ENCODE results near the gene MCM8. TPM values are rescaled to one million over a fixed set of nuclear protein-coding genes. Genes with fewer than 3 reads are reported as not detected.

The MCM8 gene
- total RNA-seq, 2 donors from 2014 or later: 26.1 to 43.0 TPM

DNA sequence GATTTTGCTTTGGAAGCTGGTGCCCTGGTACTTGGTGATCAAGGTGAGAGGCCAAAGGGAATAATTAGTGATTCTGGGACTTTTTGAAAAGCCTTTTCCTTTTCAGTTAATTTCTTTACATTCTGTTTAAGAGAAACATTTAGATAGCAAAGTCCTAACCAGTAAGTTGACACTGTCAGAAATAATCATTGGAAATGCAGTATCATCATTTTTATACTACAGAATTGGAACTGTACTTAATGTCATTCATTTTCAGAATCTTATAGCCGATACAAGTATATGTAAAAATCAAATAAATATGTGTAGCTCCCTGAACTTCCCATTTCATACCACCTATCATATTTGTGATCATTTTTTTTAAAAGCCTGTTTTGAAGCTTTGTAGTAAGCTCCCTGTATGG lies 27.5 kb downstream of the MCM8 start:
- no peak overlapping the region for H3K27ac ChIP-seq (ENCODE audit: low read depth, low read length)
- H3K36me3 Mint-ChIP-seq (ENCODE audit: low read depth): peaks cover 60% of the 10 kb centered on the region

DNA sequence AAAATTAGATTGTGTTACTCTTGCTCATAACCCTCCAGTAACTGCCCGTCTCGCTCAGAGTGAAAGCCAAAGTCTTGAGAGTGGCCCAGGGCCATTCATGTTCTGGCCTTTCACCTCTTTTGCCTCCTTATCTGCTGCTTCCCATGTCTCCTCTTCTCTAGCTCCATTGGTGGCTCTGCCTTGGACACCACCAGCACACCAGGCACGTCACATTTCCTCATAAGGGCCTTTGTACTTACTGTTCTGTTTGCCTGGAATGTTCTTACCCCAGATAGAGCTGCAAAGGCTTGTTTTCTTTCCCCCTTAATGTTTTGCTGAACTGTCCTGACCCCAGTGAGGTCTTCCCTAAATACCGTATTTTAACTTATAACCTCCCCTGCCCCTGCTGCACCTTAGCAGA lies 29.3 kb downstream of the MCM8 start:
- TF ChIP-seq, protein P1, sequence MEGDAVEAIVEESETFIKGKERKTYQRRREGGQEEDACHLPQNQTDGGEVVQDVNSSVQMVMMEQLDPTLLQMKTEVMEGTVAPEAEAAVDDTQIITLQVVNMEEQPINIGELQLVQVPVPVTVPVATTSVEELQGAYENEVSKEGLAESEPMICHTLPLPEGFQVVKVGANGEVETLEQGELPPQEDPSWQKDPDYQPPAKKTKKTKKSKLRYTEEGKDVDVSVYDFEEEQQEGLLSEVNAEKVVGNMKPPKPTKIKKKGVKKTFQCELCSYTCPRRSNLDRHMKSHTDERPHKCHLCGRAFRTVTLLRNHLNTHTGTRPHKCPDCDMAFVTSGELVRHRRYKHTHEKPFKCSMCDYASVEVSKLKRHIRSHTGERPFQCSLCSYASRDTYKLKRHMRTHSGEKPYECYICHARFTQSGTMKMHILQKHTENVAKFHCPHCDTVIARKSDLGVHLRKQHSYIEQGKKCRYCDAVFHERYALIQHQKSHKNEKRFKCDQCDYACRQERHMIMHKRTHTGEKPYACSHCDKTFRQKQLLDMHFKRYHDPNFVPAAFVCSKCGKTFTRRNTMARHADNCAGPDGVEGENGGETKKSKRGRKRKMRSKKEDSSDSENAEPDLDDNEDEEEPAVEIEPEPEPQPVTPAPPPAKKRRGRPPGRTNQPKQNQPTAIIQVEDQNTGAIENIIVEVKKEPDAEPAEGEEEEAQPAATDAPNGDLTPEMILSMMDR (conservative IDR thresholded peaks at IDR 0.05): no peak
- H3K9me3 Mint-ChIP-seq: no peaks in the 10 kb centered on the region
- H3K27me3 Mint-ChIP-seq (ENCODE audit: insufficient read depth): no peaks in the 10 kb centered on the region
- Histone ChIP-seq H3K9ac (ENCODE audit: extremely low read depth, low read length, poor library complexity, severe bottlenecking) (no peak overlapping the region), H3K4me1 (ENCODE audit: control insufficient read depth, insufficient read depth, low read length) (no peaks in the 10 kb centered on the region), H3K4me3 (ENCODE audit: low read length) (no peak overlapping the region), H3K9me3 (ENCODE audit: control insufficient read depth, low read length) (no peaks in the 10 kb centered on the region), H3K36me3 (ENCODE audit: control insufficient read depth, insufficient read depth, low read length) (peaks cover 75% of the 10 kb centered on the region), H3K27me3 (ENCODE audit: control insufficient read depth, insufficient read depth, low read length, poor library complexity, severe bottlenecking) (no peaks in the 10 kb centered on the region), H3K27ac (ENCODE audit: low read depth, low read length) (no peak overlapping the region)
- no peak overlapping the region for H3K4me3 Mint-ChIP-seq
- peaks cover 57% of the 10 kb centered on the region for H3K36me3 Mint-ChIP-seq (ENCODE audit: low read depth)
- DNase-seq: no peak
- WGBS, 2 experiments (ENCODE audit: insufficient coverage in 1 of 2, insufficient read length in 1 of 2): 94 to 100% methylated on average over 4 of the region's 4 CpGs
- no peaks in the 10 kb centered on the region for H3K4me1 Mint-ChIP-seq
- H3K27ac Mint-ChIP-seq: no peak overlapping the region

More for the DNA sequence above, 27.5 kb downstream of the MCM8 start:
- Histone ChIP-seq H3K9ac (ENCODE audit: extremely low read depth, low read length, poor library complexity, severe bottlenecking) (no peak overlapping the region), H3K36me3 (ENCODE audit: control insufficient read depth, insufficient read depth, low read length) (peaks cover 70% of the 10 kb centered on the region), H3K9me3 (ENCODE audit: control insufficient read depth, low read length) (no peaks in the 10 kb centered on the region), H3K27me3 (ENCODE audit: control insufficient read depth, insufficient read depth, low read length, poor library complexity, severe bottlenecking) (no peaks in the 10 kb centered on the region), H3K4me3 (ENCODE audit: low read length) (no peak overlapping the region), H3K4me1 (ENCODE audit: control insufficient read depth, insufficient read depth, low read length) (no peaks in the 10 kb centered on the region)
- no peaks in the 10 kb centered on the region for H3K27me3 Mint-ChIP-seq (ENCODE audit: insufficient read depth)
- no peaks in the 10 kb centered on the region for H3K4me1 Mint-ChIP-seq
- H3K4me3 Mint-ChIP-seq: no peak overlapping the region
- WGBS, 2 experiments (ENCODE audit: insufficient coverage in 1 of 2, insufficient read length in 1 of 2): no CpG with 5 or more reads among the region's 1 CpG
- TF ChIP-seq, protein P1 (conservative IDR thresholded peaks at IDR 0.05): no peak
- DNase-seq: no peak
- no peak overlapping the region for H3K27ac Mint-ChIP-seq
- H3K9me3 Mint-ChIP-seq: no peaks in the 10 kb centered on the region

DNA sequence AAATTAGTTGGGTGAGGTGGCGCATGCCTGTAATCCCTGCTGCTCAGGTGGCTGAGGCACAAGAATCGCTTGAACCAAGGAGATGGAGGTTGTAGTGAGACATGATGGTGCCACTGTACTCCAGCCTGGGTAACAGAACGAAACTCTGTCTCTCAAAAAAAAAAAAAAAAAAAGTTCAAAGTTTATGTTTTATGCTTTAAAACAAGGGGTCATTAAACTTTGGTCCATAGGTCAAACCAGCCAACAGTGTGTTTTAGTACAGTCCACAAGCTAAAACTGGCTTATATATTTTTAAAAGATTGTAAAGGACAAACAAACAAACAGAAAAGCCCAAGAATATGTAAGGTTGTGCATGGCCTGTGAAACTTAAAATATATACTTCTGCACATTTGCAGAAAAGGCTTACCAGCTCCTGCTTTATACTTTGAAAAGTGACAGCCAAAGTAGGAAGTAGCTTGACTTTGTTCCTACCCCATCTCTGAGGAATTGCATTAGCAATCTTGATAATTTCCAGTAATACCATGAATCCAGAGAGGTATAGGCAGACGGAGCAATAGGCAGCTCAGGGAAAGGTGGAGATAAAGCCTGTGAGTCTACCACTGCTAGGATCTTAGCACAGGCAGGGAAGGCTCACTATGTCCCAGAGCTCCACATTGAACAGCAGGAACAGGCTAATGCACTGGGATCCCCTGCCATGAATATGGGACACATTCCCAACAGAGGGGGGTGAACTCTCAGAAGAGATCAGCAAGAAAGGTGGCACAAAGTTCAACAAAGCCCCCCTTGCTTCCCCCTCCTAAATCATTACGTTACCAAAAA lies 30.5 kb downstream of the MCM8 start:
- no peak overlapping the region for H3K27ac Mint-ChIP-seq
- no peak overlapping the region for H3K27ac ChIP-seq (ENCODE audit: low read depth, low read length)
- H3K36me3 ChIP-seq (ENCODE audit: control insufficient read depth, insufficient read depth, low read length): peaks cover 74% of the 10 kb centered on the region
- H3K4me1 ChIP-seq (ENCODE audit: control insufficient read depth, insufficient read depth, low read length): no peaks in the 10 kb centered on the region
- no peaks in the 10 kb centered on the region for H3K9me3 Mint-ChIP-seq
- TF ChIP-seq, protein P1 (conservative IDR thresholded peaks at IDR 0.05): no peak
- DNase-seq: no peak
- H3K27me3 Mint-ChIP-seq (ENCODE audit: insufficient read depth): no peaks in the 10 kb centered on the region
- no peaks in the 10 kb centered on the region for H3K4me1 Mint-ChIP-seq
- H3K4me3 Mint-ChIP-seq: no peak overlapping the region
- H3K36me3 Mint-ChIP-seq (ENCODE audit: low read depth): peaks cover 52% of the 10 kb centered on the region
- no peak overlapping the region for H3K4me3 ChIP-seq (ENCODE audit: low read length)
- H3K9ac ChIP-seq (ENCODE audit: extremely low read depth, low read length, poor library complexity, severe bottlenecking): no peak overlapping the region
- H3K9me3 ChIP-seq (ENCODE audit: control insufficient read depth, low read length): no peaks in the 10 kb centered on the region
- WGBS, 2 experiments (ENCODE audit: insufficient coverage in 1 of 2, insufficient read length in 1 of 2): 78 to 88% methylated on average over 4 to 5 of the region's 5 CpGs
- H3K27me3 ChIP-seq (ENCODE audit: control insufficient read depth, insufficient read depth, low read length, poor library complexity, severe bottlenecking): no peaks in the 10 kb centered on the region
